Loucy (cell line): Measurements from ENCODE around the gene ITGB5.

Experiments used
- CTCF ChIP-seq: fragments of 200-600 bp; sonication (generic); conservative IDR thresholded peaks from 2 replicates; pipeline ENCODE4 v1.5.1; 2014; ENCODE audit warnings: mild to moderate bottlenecking, antibody characterized with exemption, low read length
- EZH2phosphoT487 ChIP-seq: fragments of 200-600 bp; IDR thresholded peaks from 2 replicates; pipeline ENCODE4 v1.6.1; 2018; ENCODE audit warnings: antibody characterized with exemption, mild to moderate bottlenecking, moderate library complexity, borderline replicate concordance

GRCh38 chr3:124767691-124768090 lies 119.5 kb downstream of the ITGB5 start:
- no peak for TF ChIP-seq CTCF
- no peak for TF ChIP-seq EZH2phosphoT487
